Esophagus muscularis mucosa (tissue), 3 donors: ENCODE measurements around the gene BCS1L.

Experiments used
- CTCF ChIP-seq, 3 experiments: fragments of 200-600 bp in 2 of 3; fragments of 450-650 bp in 1 of 3; sonication (generic) in 2 of 3; IDR thresholded peaks; one replicate each; pipeline ENCODE4 v1.5.1; 2017 to 2019; ENCODE audit warnings: antibody characterized with exemption in 3 of 3, mild to moderate bottlenecking in 2 of 3, moderate library complexity in 1 of 3
- POLR2AphosphoS5 ChIP-seq, 2 donors: sonication (generic); formaldehyde crosslinking; IDR thresholded peaks; one replicate each; pipeline ENCODE4 v1.6.1; 2017; ENCODE audit warnings: antibody characterized with exemption in 2 of 2

GRCh38 chr2:218615868-218616315 lies 43.6 kb upstream of the BCS1L start:
- TF ChIP-seq POLR2AphosphoS5 (IDR thresholded peaks at IDR 0.05) (peak; percentile 61), CTCF (IDR thresholded peaks at IDR 0.05) (no peak)
